A673 (cell line): ENCODE measurements around the gene SLC6A18. TPM values are rescaled to one million over a fixed set of nuclear protein-coding genes. Genes with fewer than 3 reads are reported as not detected.
"Not testable (repeated sequence)": the region's sequence is repeated elsewhere in the genome, so short reads cannot be mapped to it uniquely, and the experiment has no call there.

Experiments
- BruUV-seq: library from RNA; stranded (reverse); fragments of 400-500 nt; replicated peaks from 2 replicates; lab custom pipeline; 2021; lab: Mats Ljungman, UMichigan
- CTCF ChIA-PET: fragments of 300-600 bp; sonication (Branson Sonifier 250); formaldehyde crosslinking; loops from one replicate; lab custom pipeline; 2022; ENCODE audit warnings: antibody characterized with exemption; lab: Charles Lee
- POLR2A ChIA-PET: fragments of 300-600 bp; sonication (Branson Sonifier 250); formaldehyde crosslinking; loops from one replicate; lab custom pipeline; 2022; ENCODE audit warnings: antibody characterized with exemption; ENCODE audit not compliant: low non-redundant PET; lab: Charles Lee
- DNase-seq: peaks from one replicate; pipeline ENCODE4 v3.0.0-alpha.2; 2015; ENCODE audit warnings: low spot score
- H3K27ac ChIP-seq: fragments of 200-600 bp; sonication (generic); 2 replicates; pipeline ENCODE4 v1.5.1; 2016; ENCODE audit warnings: mixed run types, low read depth, mild to moderate bottlenecking, mixed read lengths, antibody characterized with exemption, low read length; ENCODE audit not compliant: poor library complexity, severe bottlenecking
- H3K27me3 ChIP-seq: fragments of 200-600 bp; sonication (generic); replicated peaks from 2 replicates; pipeline ENCODE4 v1.6.1; 2017; ENCODE audit warnings: mixed run types, low read depth, mild to moderate bottlenecking, mixed read lengths, antibody characterized with exemption, low read length; ENCODE audit not compliant: insufficient read depth, poor library complexity
- H3K36me3 ChIP-seq: fragments of 200-600 bp; sonication (generic); 2 replicates; pipeline ENCODE4 v1.6.1; 2016; ENCODE audit warnings: mixed run types, mild to moderate bottlenecking, mixed read lengths, antibody characterized with exemption, low read length; ENCODE audit not compliant: insufficient read depth, poor library complexity, severe bottlenecking
- H3K4me1 ChIP-seq: fragments of 200-600 bp; sonication (generic); 2 replicates; pipeline ENCODE4 v1.6.1; 2017; ENCODE audit warnings: mixed run types, mild to moderate bottlenecking, mixed read lengths, antibody characterized with exemption, low read length; ENCODE audit not compliant: insufficient read depth, poor library complexity, severe bottlenecking
- H3K4me3 ChIP-seq: fragments of 200-600 bp; sonication (generic); 2 replicates; pipeline ENCODE4 v1.5.1; 2016; ENCODE audit warnings: low read depth, mixed run types, mild to moderate bottlenecking, mixed read lengths, low read length; ENCODE audit not compliant: poor library complexity, severe bottlenecking
- H3K9me3 ChIP-seq: fragments of 200-600 bp; sonication (generic); 2 replicates; pipeline ENCODE4 v1.6.1; 2016; ENCODE audit warnings: mixed run types, low read depth, mild to moderate bottlenecking, mixed read lengths, antibody characterized with exemption, low read length; ENCODE audit not compliant: poor library complexity, severe bottlenecking
- EZH2 ChIP-seq: fragments of 200-600 bp; sonication (generic); IDR thresholded peaks from 2 replicates; pipeline ENCODE4 v1.6.1; 2017; ENCODE audit warnings: borderline replicate concordance, low read depth, mild to moderate bottlenecking, mixed read lengths, antibody characterized with exemption, low read length; ENCODE audit not compliant: poor library complexity, severe bottlenecking
- intact Hi-C: fragments of 100-400 bp; cut with micrococcal nuclease; formaldehyde crosslinking; loops from one replicate; pipeline ENCODE4 v1.10.0; 2022; ENCODE audit not compliant: unreplicated experiment
- total RNA-seq: library from RNA; stranded (reverse); gene quantifications from 2 replicates; pipeline ENCODE4 v1.2.3, GENCODE V29; 2021
- TF ChIP-seq, protein P1 (sequence below): fragments of 300-800, 200-600 bp; sonication (generic); conservative IDR thresholded peaks from 2 replicates; pipeline ENCODE4 v1.5.1; 2017; ENCODE audit warnings: low read depth, mild to moderate bottlenecking, antibody characterized with exemption, low read length, moderate library complexity, mixed read lengths

Gene SLC6A18
- total RNA-seq, 1 experiment from 2014 or later = not detected

- Histone ChIP-seq H3K4me3 (no peak overlapping the region), H3K4me1 (no peaks in the 10 kb centered on the region), H3K9me3 (no peaks in the 10 kb centered on the region), H3K27me3 (no peaks in the 10 kb centered on the region), H3K27ac (no peak overlapping the region), H3K36me3 (no peaks in the 10 kb centered on the region)
- TF ChIP-seq, protein P1, sequence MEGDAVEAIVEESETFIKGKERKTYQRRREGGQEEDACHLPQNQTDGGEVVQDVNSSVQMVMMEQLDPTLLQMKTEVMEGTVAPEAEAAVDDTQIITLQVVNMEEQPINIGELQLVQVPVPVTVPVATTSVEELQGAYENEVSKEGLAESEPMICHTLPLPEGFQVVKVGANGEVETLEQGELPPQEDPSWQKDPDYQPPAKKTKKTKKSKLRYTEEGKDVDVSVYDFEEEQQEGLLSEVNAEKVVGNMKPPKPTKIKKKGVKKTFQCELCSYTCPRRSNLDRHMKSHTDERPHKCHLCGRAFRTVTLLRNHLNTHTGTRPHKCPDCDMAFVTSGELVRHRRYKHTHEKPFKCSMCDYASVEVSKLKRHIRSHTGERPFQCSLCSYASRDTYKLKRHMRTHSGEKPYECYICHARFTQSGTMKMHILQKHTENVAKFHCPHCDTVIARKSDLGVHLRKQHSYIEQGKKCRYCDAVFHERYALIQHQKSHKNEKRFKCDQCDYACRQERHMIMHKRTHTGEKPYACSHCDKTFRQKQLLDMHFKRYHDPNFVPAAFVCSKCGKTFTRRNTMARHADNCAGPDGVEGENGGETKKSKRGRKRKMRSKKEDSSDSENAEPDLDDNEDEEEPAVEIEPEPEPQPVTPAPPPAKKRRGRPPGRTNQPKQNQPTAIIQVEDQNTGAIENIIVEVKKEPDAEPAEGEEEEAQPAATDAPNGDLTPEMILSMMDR = no peak
- no peak for TF ChIP-seq EZH2
- intact Hi-C loops = no loop called here
- no TSS peak for BruUV-seq
- CTCF ChIA-PET = no interaction called here
- POLR2A ChIA-PET = no interaction called here
- DNase-seq = no peak
Measured at GRCh38 chr5:1288439-1289335, 63.5 kb downstream of the SLC6A18 start.

- H3K4me1 ChIP-seq, BruUV-seq, H3K4me3 ChIP-seq, H3K9me3 ChIP-seq, H3K36me3 ChIP-seq, intact Hi-C loops, POLR2A ChIA-PET, H3K27me3 ChIP-seq, CTCF ChIA-PET, H3K27ac ChIP-seq, DNase-seq: not testable (repeated sequence)
Measured at GRCh38 chr5:1289559-1289958, 64.4 kb downstream of the SLC6A18 start.

- intact Hi-C loops, H3K27me3 ChIP-seq, DNase-seq, CTCF ChIA-PET, H3K9me3 ChIP-seq, H3K27ac ChIP-seq, POLR2A ChIA-PET, H3K4me1 ChIP-seq, BruUV-seq, H3K36me3 ChIP-seq, H3K4me3 ChIP-seq: not testable (repeated sequence)
Measured at GRCh38 chr5:1290956-1291355, 65.8 kb downstream of the SLC6A18 start.

GRCh38 chr5:1291611-1292080 is 66.5 kb downstream of the SLC6A18 start:
- Histone ChIP-seq H3K4me1 (peaks cover 5% of the 10 kb centered on the region), H3K4me3 (no peak overlapping the region), H3K9me3 (no peaks in the 10 kb centered on the region), H3K36me3 (no peaks in the 10 kb centered on the region), H3K27ac (no peak overlapping the region), H3K27me3 (no peaks in the 10 kb centered on the region)
- CTCF ChIA-PET = no interaction called here
- no TSS peak for BruUV-seq
- POLR2A ChIA-PET = no interaction called here
- TF ChIP-seq, protein P1 = no peak
- TF ChIP-seq EZH2 = no peak
- intact Hi-C loops = no loop called here
- DNase-seq = no peak
